Activated CD4-positive, alpha-beta T cell treated with anti-CD3 and anti-CD28 coated beads, Interleukin-2, amount 50 U/mL, for 48 hours (primary cell): ENCODE results near the gene CPNE5.
A peak's percentile ranks its signal among the peaks of the same experiment; 100 is the strongest.

ENCODE experiments used
- DNase-seq, 2 experiments: peaks; one replicate each; pipeline ENCODE4 v3.0.0-alpha.2; 2020

The CPNE5 gene

GRCh38 chr6:36697481-36697903 is 141.8 kb downstream of the CPNE5 start, which contains the start of gene RAB44:
TSS of gene RAB44 (plus strand) at chr6:36697826. CDS start at chr6:36704236, 6,410 bp downstream.
- DNase-seq = no peak

GRCh38 chr6:36695414-36695813 is 143.8 kb downstream of the CPNE5 start:
- no peak for DNase-seq

GRCh38 chr6:36694616-36695015 is 144.6 kb downstream of the CPNE5 start:
- no peak for DNase-seq

DNA sequence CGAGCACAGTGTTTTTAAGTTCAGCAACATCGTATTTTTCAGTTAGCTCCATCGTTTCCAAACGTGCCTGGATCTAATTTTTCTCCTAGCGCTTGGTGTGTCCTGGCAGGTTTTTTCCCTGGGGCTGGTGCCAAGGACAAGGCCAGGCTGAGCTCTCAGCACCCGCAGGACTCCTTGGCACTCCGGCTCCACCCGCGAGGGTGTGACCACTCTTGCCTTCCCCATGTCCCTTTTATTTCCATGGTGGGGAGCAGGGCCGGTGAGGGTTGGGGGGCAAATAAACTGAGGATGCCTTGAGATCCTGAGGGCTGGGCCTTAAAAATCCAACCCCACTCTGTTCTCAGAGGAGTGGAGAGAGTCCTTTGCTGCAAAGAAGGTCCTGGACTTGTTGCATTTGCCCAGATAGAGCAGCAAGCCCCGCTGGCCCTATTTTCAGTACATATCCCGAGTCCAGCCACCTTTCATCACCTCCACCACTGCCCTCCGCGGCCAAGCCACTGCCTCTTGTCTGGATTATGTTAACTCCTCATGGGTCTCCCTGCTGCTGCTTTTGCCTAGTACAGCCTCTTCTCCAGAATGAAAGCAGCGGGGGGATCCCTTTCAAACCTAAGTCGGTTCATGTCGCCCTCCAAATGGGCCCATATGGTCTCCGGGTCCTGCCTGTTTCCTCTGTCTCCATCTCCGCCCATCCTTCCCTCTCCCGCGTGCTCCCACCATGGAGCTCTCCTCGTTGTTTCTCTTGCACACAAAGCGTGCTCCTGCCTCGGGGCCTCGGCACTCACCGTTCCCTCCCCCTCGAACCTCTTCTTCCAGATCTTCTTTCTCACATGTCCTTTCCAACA is 146.2 kb downstream of the CPNE5 start:
- DNase-seq = no peak

DNA sequence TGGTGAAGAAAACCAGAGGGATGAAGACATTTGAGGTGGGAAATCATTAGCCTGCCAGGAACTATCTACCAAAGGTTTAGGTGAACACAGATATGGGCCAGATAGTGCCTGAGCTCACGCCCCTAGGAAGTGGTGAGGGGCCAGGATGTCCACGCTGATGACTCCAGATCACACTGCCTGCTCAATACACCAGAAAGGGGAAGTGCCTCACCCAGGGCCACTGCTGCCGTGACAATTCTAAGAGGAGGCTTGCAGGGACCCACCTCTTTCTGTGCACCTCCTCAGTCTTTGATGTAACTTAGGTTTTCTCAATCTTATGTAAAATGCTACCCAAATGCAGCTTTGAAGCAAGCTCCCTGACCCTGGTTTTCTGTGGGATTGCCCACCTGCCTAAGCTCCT is 147.0 kb downstream of the CPNE5 start:
- peak; percentile 26 to 36 for DNase-seq

- no peak for DNase-seq
Measured at GRCh38 chr6:36691612-36692011, 147.6 kb downstream of the CPNE5 start.

GRCh38 chr6:36691011-36691410 is 148.2 kb downstream of the CPNE5 start:
- DNase-seq = no peak
